ENCODE data around the gene ZSWIM3.

DNA sequence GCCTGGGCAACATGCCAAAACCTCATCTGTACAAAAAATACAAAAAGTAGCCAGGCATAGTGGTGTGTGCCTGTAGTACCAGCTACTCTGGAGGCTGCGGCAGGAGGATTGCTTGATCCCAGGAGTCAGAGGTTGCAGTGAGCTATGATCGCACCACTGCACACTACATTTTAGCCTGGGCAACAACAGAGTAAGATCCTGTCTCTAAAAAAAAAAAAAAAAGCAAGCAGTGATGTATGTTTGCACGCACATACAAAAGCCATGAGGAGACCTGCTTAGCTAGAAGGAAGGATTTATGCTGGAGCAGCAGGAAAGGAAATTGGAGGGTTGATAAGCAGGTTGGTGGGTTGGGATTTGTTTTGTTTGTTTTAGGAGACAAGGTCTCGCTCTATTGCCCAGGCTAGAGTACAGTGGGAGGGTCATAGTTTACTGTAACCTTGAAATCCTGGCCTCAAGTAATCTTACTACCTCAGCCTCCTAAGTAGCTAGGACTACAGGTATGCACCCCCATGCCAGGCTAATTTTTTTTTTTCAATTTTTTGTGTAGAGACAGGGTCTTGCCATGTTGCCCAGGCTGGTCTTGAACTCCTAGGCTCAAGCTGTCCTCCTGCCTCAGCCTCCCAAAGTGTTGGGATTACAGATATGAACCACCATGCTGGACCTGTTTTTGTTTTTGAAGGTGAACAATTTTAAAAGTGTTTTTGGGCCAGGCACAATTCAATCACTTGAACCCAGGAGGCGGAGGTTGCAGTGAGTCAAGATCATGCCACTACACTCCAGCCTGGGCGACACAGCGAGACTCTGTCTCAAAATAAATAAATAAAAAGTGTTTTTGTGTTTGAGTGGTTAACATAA lies 4.0 kb downstream of the ZSWIM3 start:
- TF ChIP-seq, protein P1, sequence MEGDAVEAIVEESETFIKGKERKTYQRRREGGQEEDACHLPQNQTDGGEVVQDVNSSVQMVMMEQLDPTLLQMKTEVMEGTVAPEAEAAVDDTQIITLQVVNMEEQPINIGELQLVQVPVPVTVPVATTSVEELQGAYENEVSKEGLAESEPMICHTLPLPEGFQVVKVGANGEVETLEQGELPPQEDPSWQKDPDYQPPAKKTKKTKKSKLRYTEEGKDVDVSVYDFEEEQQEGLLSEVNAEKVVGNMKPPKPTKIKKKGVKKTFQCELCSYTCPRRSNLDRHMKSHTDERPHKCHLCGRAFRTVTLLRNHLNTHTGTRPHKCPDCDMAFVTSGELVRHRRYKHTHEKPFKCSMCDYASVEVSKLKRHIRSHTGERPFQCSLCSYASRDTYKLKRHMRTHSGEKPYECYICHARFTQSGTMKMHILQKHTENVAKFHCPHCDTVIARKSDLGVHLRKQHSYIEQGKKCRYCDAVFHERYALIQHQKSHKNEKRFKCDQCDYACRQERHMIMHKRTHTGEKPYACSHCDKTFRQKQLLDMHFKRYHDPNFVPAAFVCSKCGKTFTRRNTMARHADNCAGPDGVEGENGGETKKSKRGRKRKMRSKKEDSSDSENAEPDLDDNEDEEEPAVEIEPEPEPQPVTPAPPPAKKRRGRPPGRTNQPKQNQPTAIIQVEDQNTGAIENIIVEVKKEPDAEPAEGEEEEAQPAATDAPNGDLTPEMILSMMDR (IDR thresholded peaks at IDR 0.05) = no peak
- TF ChIP-seq POLR2A (IDR thresholded peaks at IDR 0.05) (no peak), POLR2AphosphoS5 (IDR thresholded peaks at IDR 0.05) (no peak), EP300 (IDR thresholded peaks at IDR 0.05) (no peak)
